ENCODE data around the gene MRPL17. TPM values are rescaled to one million over a fixed set of nuclear protein-coding genes. Genes with fewer than 3 reads are reported as not detected.

Gene MRPL17
- total and polyA plus RNA-seq, 2 of the 13 experiments (the other 11 are each of a cell fraction or from before 2014, with no cell fraction given): 59.4 to 90.0 TPM

DNA sequence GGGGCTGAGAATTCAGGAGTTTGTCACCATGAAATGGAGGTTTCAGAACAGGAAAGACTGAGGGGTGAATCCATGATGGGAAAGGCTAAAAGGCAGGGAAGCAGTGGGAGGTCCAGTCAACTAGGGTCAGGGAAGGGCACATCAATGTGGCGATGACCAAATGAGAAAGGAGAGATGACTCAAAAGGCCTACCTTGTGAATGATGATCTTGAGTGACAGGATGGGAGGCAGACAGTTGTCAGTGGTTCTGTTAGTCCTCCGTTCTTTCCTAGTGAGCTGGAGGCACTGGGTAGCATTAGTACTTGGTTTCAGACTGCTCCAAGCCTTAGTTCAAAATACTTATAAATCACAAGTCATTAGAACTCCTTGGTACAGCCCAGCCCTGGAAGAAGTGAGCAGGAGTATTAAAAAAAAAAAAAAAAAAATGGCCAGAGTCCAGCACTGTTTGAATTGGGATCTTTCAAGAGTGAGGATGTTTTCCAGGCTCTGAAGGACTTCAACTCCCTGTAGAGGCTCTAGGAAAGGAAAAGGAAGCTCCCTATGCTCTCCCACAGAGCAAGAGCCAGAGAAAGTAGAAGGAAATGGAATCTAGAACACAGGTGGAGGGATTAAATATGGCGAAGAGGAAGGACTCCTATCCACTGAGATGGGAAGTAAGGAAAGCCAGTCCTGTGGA is 19.2 kb downstream of the MRPL17 start (continued):
- no peak for TF ChIP-seq CTCF (CRISPR knock-in tag; IDR thresholded peaks at IDR 0.05)
- TF ChIP-seq NFIB (CRISPR knock-in tag; IDR thresholded peaks at IDR 0.05; ENCODE audit: borderline replicate concordance): no peak
- no peak for TF ChIP-seq ZNF224 (CRISPR knock-in tag; IDR thresholded peaks at IDR 0.05)
- no peak for TF ChIP-seq FLYWCH1 (CRISPR knock-in tag; IDR thresholded peaks at IDR 0.05)
- TF ChIP-seq ZNF33A (CRISPR knock-in tag; IDR thresholded peaks at IDR 0.05; ENCODE audit: borderline replicate concordance): no peak

DNA sequence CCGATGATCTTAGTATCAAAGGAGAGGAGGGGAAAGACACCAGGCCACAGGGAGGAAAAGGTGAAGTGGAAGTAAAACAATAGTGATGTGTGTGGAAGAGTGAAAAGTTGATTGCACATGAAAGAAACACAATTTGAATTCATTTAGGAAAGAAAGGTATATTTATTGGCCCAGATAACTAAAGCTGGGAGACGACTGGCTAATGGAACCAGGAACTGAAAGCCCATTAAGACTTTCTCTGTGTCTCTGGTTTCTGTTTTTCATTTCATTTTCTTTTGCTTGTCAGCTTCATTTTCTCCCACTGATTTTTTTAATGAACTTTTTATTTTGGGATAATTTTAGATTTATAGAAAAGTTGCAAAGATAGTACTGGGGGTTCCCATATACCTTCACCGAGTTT is 22.4 kb downstream of the MRPL17 start:
- no TSS peak for BruUV-seq (replicated peaks)
- H3K27ac ChIP-seq (ENCODE audit: extremely low read length, insufficient read depth, low read length): no peak overlapping the region
- ChIA-PET POLR2A (no interaction called here), CTCF (ENCODE audit: low intra/inter-chr PET ratio, low total read pairs) (no interaction called here)
- WGBS (ENCODE audit: low lambda C conversion rate): 14% methylated on average over 3 of the region's 3 CpGs
- no peaks in the 10 kb centered on the region for H4K20me1 ChIP-seq (ENCODE audit: insufficient read depth, low read length)
- no peak for DNase-seq (ENCODE audit: low spot score)
- H3K79me2 ChIP-seq (ENCODE audit: insufficient read depth, low read length): no peaks in the 10 kb centered on the region
- intact Hi-C loops (cut with micrococcal nuclease; ENCODE audit: unreplicated experiment) (no loop called here), in situ Hi-C loops (cut with HindIII; ENCODE audit: extremely low pct_ligation_motif_present, low pct_unique_long_range_greater_than_20kb) (no loop called here)
- FAIRE-seq: no peak
- H3K36me3 ChIP-seq (replicated peaks in 1 of 2; ENCODE audit: control insufficient read depth in 1 of 2, insufficient read depth in 2 of 2, low read length in 2 of 2): no peaks in the 10 kb centered on the region
- H3K4me3 ChIP-seq (replicated peaks in 1 of 3; ENCODE audit: insufficient read depth in 1 of 3, low read depth in 2 of 3, low read length in 3 of 3): no peak overlapping the region
- no peaks in the 10 kb centered on the region for H3K9me3 ChIP-seq (ENCODE audit: low read length)
- peaks cover 5 to 54% of the 10 kb centered on the region in 2 experiments for H3K27me3 ChIP-seq (ENCODE audit: control insufficient read depth in 1 of 2, insufficient read depth in 2 of 2, low read length in 2 of 2)
- no peak overlapping the region for H2AFZ ChIP-seq (ENCODE audit: low read length)
- H3K4me2 ChIP-seq (ENCODE audit: low read depth, low read length): no peak overlapping the region
- H3K9ac ChIP-seq (ENCODE audit: insufficient read depth, low read depth, low read length): no peak overlapping the region
- no peaks in the 10 kb centered on the region for H3K4me1 ChIP-seq (ENCODE audit: insufficient read depth, low read length)
- no peak for ATAC-seq
- TF ChIP-seq ATRX (CRISPR knock-in tag; IDR thresholded peaks at IDR 0.05; ENCODE audit: borderline replicate concordance): no peak
- TF ChIP-seq, protein P1, sequence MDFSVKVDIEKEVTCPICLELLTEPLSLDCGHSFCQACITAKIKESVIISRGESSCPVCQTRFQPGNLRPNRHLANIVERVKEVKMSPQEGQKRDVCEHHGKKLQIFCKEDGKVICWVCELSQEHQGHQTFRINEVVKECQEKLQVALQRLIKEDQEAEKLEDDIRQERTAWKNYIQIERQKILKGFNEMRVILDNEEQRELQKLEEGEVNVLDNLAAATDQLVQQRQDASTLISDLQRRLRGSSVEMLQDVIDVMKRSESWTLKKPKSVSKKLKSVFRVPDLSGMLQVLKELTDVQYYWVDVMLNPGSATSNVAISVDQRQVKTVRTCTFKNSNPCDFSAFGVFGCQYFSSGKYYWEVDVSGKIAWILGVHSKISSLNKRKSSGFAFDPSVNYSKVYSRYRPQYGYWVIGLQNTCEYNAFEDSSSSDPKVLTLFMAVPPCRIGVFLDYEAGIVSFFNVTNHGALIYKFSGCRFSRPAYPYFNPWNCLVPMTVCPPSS (IDR thresholded peaks at IDR 0.05): no peak
- TF ChIP-seq ZSCAN22 (CRISPR knock-in tag; IDR thresholded peaks at IDR 0.05): no peak
- TF ChIP-seq CBX1 (IDR thresholded peaks at IDR 0.05; ENCODE audit: low read depth): no peak
- no peak for TF ChIP-seq ZSCAN21 (CRISPR knock-in tag; IDR thresholded peaks at IDR 0.05; ENCODE audit: borderline replicate concordance)
- TF ChIP-seq, protein P2, sequence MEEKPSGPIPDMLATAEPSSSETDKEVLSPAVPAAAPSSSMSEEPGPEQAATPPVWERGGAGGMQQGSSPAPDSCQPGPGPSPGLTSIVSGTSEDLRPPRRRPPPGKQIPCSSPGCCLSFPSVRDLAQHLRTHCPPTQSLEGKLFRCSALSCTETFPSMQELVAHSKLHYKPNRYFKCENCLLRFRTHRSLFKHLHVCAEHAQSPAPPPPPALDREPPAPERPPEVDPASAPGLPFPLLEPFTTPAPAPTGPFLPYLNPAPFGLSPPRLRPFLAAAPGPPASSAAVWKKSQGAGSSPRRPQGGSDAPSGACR (CRISPR knock-in tag; IDR thresholded peaks at IDR 0.05): no peak
- no peak for TF ChIP-seq NR1H2 (CRISPR knock-in tag; IDR thresholded peaks at IDR 0.05; ENCODE audit: borderline replicate concordance, low read depth)
- no peak for TF ChIP-seq RBM22 (optimal IDR thresholded peaks at IDR 0.05; ENCODE audit: low read length)
- no peak for TF ChIP-seq ZNF775 (CRISPR knock-in tag; IDR thresholded peaks at IDR 0.05; ENCODE audit: borderline replicate concordance)
- TF ChIP-seq ZNF549 (CRISPR knock-in tag; IDR thresholded peaks at IDR 0.05): no peak
- TF ChIP-seq ZNF10 (CRISPR knock-in tag; IDR thresholded peaks at IDR 0.05; ENCODE audit: borderline replicate concordance, low read depth): no peak
- no peak for TF ChIP-seq SMAD1 (CRISPR knock-in tag; IDR thresholded peaks at IDR 0.05; ENCODE audit: borderline replicate concordance, low read depth)
- TF ChIP-seq MTA1 (CRISPR knock-in tag; IDR thresholded peaks at IDR 0.05; ENCODE audit: borderline replicate concordance): no peak
- no peak for TF ChIP-seq ZNF790 (CRISPR knock-in tag; IDR thresholded peaks at IDR 0.05; ENCODE audit: borderline replicate concordance)

Measured in HepG2 (cell line).